ENCODE data around the gene CDS1.
A peak's percentile ranks its signal among the peaks of the same experiment; 100 is the strongest.

The CDS1 gene

DNA sequence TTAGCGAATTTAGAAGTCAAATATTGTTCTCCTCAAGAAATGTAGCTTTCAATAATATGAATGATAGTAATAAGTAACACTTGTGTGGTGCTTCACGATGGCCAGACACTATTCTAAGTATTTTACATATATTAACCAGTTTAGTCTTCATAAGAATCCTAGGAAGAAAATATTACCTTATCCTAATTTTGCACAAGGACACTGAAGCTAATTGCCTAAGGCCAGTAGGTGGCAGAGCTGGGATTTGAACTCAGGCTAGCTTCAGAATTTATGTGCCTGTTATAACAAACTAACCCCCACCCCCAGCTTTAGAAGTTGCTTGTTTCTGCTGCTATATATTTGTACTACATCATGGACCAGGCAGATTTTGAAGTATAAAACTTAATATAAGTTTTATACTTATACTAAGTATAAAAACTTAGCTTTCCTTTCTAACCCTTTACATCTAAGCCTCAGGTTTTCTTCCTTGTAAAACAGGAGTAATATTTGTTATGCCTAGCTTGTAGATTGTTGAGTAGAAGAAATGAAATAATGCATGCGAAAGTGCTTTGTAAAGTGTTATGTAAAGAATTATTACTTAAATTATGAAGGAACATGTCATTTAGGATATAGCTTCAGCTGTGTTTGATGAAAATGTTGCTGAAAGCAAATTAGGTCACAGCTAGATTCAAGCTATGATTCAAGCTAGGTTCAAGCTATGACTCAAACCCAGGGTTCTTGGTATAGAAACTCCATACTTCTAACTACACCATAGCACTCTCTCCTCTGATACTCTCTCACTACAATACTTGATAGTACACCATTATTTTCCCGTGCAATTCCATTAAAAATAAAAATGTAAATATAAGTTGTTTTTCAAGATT is 4.2 kb upstream of the CDS1 start:
- Mint-ChIP-seq H3K36me3 (ENCODE audit: insufficient read depth) (no peaks in the 10 kb centered on the region), H3K9me3 (peaks cover 6% of the 10 kb centered on the region), H3K4me3 (no peak overlapping the region), H3K4me1 (peaks cover 9% of the 10 kb centered on the region), H3K27me3 (peaks cover 44% of the 10 kb centered on the region), H3K27ac (ENCODE audit: low read depth) (no peak overlapping the region)
- DNase-seq (ENCODE audit: low spot score in 2 of 2) (no peak), ATAC-seq (replicated peaks; ENCODE audit: extremely low read depth, poor library complexity, severe bottlenecking) (no peak)

DNA sequence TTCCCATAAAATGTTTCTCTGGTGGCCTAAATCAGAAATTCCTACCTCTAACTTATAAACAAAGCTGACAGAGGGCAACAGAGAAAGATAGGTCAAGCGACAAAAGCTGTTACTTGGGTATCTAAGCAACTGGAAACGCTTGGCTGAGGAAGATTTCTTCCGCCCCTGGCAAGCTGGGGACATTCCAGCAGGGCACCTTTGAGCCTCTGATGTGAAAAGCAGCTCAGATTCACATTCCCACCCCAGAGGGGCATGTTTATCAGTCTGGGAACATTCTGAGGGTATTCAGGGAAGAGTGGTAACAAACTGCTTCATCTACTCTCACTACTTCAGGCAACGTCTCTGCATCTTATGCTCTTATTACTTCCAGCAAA is 3.5 kb upstream of the CDS1 start:
- H3K4me1 Mint-ChIP-seq = peaks cover 14% of the 10 kb centered on the region
- H3K4me3 Mint-ChIP-seq = no peak overlapping the region
- DNase-seq (ENCODE audit: low spot score in 2 of 2) (no peak), ATAC-seq (replicated peaks; ENCODE audit: extremely low read depth, poor library complexity, severe bottlenecking) (no peak)
- H3K27ac Mint-ChIP-seq (ENCODE audit: low read depth) = no peak overlapping the region
- peaks cover 46% of the 10 kb centered on the region for H3K27me3 Mint-ChIP-seq
- H3K36me3 Mint-ChIP-seq (ENCODE audit: insufficient read depth) = no peaks in the 10 kb centered on the region
- H3K9me3 Mint-ChIP-seq = peaks cover 6% of the 10 kb centered on the region

DNA sequence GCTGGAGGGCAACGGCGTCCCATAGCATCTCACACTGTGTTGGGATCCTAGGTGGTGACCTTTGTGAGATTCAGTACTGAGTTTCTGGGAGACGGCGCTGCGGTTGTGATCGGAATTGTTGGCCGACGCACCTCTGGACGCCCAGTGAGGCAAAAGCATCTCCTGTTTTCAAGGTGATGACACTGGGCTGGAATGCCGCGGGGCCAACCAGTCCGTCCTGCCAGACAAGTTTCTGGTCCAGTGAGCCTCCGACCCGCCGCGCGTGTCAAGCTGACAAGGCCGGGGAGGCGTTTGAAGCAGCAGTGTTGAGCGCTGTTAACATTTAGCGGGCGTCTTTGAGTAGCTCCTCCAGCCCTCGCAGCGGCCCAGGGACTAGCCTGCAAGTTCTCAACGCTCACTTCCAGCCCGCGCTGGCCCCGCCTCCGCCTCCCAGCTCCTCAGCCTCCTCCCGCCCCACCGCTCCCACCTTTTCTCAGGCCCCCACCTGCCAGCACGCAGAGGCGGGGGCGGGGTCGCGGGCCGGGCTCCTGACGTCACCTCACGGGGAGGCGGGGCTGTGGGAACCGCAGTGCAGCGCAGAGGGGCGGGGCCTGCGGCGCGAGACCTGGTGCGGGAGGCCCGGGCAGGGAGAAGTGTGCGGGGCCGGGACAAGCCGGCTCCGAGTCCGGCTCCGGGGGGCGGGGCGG is 482 bp upstream of the CDS1 start:
- peak; percentile 61 for ATAC-seq (replicated peaks; ENCODE audit: extremely low read depth, poor library complexity, severe bottlenecking)
- Mint-ChIP-seq H3K27me3 (peaks cover 66% of the 10 kb centered on the region), H3K36me3 (ENCODE audit: insufficient read depth) (peaks cover 1% of the 10 kb centered on the region), H3K4me1 (peaks cover 14% of the 10 kb centered on the region), H3K9me3 (peaks cover 10% of the 10 kb centered on the region), H3K27ac (ENCODE audit: low read depth) (no peak overlapping the region), H3K4me3 (peak overlapping the region; percentile 77)
- DNase-seq (ENCODE audit: low spot score in 2 of 2) = peak; percentile 65 to 78

DNA sequence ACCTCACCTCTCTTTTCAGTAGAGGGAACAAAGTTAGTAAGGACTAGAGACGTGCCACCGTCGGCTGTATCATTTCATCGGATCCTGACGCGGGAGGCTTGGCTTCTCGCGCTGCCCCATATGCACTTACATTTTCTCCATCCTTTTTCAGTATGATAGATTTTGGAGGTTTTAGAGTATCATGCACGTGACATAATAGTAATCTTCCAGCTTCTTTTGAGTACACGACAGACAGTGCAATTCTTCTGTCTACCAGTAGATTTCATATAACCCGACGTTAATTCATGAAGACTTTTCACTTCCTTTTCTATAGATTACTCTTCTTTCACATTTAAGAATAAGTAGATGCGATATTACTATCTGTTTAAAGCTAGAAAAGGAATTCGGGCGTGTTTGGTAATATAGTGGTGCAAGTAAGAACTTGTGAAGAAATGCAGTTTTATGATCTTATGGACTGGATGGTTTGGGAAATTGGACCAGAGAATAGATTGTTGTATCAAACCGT is 1.0 kb downstream of the CDS1 start:
- H3K4me1 Mint-ChIP-seq = peaks cover 14% of the 10 kb centered on the region
- H3K9me3 Mint-ChIP-seq = peaks cover 11% of the 10 kb centered on the region
- peak overlapping the region; percentile 77 for H3K4me3 Mint-ChIP-seq
- DNase-seq (ENCODE audit: low spot score in 2 of 2) = no peak
- H3K27me3 Mint-ChIP-seq = peaks cover 70% of the 10 kb centered on the region
- H3K27ac Mint-ChIP-seq (ENCODE audit: low read depth) = no peak overlapping the region
- no peak for ATAC-seq (replicated peaks; ENCODE audit: extremely low read depth, poor library complexity, severe bottlenecking)
- H3K36me3 Mint-ChIP-seq (ENCODE audit: insufficient read depth) = peaks cover 1% of the 10 kb centered on the region

DNA sequence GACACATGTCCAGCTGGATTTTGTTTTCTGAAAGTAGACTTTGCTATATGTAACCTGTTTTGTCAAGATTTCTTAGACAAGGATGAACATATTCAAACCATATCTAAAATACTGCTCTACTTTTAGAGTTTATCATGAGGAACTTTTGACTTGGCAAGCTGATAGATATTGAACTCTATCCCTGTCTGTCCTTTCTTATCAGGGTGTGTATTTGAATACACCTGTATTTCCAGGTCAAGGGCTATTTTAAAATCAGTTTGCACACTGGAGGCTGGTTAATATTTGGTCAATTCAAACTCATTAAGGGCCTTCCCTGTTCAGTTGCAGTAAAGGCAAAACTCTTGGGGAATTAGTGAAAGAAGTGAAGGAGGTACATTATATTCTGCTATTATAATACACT is 2.3 kb downstream of the CDS1 start:
- ATAC-seq (replicated peaks; ENCODE audit: extremely low read depth, poor library complexity, severe bottlenecking) = no peak
- Mint-ChIP-seq H3K27me3 (peaks cover 58% of the 10 kb centered on the region), H3K4me3 (no peak overlapping the region), H3K9me3 (peaks cover 11% of the 10 kb centered on the region), H3K36me3 (ENCODE audit: insufficient read depth) (peaks cover 1% of the 10 kb centered on the region), H3K27ac (ENCODE audit: low read depth) (no peak overlapping the region), H3K4me1 (peaks cover 14% of the 10 kb centered on the region)
- no peak for DNase-seq (ENCODE audit: low spot score in 2 of 2)

DNA sequence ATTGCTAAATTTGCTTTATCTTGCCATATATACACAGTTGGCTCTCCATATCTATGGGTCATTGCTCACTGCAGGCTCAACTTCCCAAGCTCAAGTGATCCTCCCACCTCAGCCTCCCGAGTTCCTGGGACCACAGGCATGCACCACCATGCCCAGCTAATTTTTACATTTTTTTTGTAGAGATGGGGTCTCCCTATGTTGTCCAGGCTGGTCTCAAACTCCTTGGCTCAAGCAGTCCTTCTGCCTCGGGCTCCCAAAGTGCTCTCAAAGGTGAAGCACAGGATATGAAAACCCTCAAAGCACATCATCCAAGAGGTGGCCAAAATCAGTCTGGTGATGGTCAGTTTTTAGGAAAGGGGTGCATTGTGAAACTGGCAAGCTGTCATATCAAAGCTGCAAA is 11.8 kb downstream of the CDS1 start:
- no peak overlapping the region for H3K4me3 Mint-ChIP-seq
- DNase-seq (ENCODE audit: low spot score in 2 of 2) (no peak), ATAC-seq (replicated peaks; ENCODE audit: extremely low read depth, poor library complexity, severe bottlenecking) (no peak)
- H3K36me3 Mint-ChIP-seq (ENCODE audit: insufficient read depth) = no peaks in the 10 kb centered on the region
- H3K27me3 Mint-ChIP-seq = no peaks in the 10 kb centered on the region
- no peak overlapping the region for H3K27ac Mint-ChIP-seq (ENCODE audit: low read depth)
- no peaks in the 10 kb centered on the region for H3K9me3 Mint-ChIP-seq
- no peaks in the 10 kb centered on the region for H3K4me1 Mint-ChIP-seq

DNA sequence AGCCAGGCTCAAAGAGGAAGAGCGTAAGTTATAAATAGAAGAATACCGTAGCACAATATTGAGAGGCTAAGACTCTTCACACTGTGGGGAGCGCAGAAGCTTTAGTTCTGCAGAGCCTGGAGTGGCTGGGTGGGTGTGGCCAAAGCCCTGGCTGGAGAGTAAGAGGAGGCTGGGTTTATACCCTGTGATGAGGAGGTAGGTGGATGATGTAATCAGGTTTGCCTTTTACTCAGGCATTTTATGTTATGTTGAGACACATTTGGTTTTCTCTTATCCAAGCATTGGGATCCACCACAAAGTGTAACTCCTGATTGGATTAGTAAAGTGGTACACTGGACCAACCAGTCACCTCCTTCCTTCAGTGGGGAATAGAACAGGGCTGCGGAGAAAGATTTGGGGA is 13.9 kb downstream of the CDS1 start:
- H3K27me3 Mint-ChIP-seq = no peaks in the 10 kb centered on the region
- no peaks in the 10 kb centered on the region for H3K9me3 Mint-ChIP-seq
- DNase-seq (ENCODE audit: low spot score in 2 of 2) (no peak), ATAC-seq (replicated peaks; ENCODE audit: extremely low read depth, poor library complexity, severe bottlenecking) (no peak)
- H3K36me3 Mint-ChIP-seq (ENCODE audit: insufficient read depth) = peaks cover 1% of the 10 kb centered on the region
- H3K27ac Mint-ChIP-seq (ENCODE audit: low read depth) = no peak overlapping the region
- no peak overlapping the region for H3K4me3 Mint-ChIP-seq
- no peaks in the 10 kb centered on the region for H3K4me1 Mint-ChIP-seq

DNA sequence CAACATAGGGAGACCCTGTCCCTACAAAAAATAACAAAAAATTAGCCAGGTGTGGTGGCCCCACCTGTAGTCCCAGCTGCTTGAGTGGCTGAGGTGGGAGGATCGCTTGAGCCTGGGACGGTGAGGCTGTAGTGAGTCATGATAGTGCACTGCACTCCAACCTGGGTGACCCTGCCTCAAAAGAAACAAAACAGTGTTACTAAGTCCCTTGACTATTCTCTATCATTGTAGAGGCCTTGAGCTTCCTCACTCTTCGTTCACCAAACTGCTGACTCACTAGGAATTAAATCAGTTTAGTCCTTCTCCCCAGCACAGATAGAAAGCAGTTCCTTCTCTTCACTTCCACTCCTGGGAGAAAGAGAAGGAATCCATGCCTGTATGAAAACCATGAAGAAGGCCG is 14.5 kb downstream of the CDS1 start:
- ATAC-seq (replicated peaks; ENCODE audit: extremely low read depth, poor library complexity, severe bottlenecking) (no peak), DNase-seq (ENCODE audit: low spot score in 2 of 2) (no peak)
- peaks cover 1% of the 10 kb centered on the region for H3K36me3 Mint-ChIP-seq (ENCODE audit: insufficient read depth)
- H3K4me3 Mint-ChIP-seq = no peak overlapping the region
- no peaks in the 10 kb centered on the region for H3K9me3 Mint-ChIP-seq
- H3K27me3 Mint-ChIP-seq = no peaks in the 10 kb centered on the region
- H3K4me1 Mint-ChIP-seq = no peaks in the 10 kb centered on the region
- no peak overlapping the region for H3K27ac Mint-ChIP-seq (ENCODE audit: low read depth)

DNA sequence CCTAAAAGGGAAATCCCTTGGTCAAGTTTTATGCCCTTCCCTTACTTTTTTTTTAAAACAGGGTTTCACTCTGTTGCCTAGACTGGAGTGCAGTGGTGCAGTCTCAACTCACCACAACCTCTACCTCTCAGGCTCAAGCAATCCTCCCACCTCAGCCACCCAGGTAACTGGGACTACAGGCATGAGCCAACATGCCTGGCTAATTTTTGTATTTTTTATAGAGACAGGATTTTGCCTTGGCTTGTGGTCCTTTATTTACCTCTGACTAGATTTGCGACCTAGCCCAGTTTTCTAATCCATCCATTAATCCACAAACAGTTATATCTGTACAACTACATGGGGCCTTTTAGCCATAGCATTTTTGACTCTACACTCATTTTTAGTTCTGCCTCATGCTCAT is 23.7 kb downstream of the CDS1 start:
- no peak for ATAC-seq (replicated peaks; ENCODE audit: extremely low read depth, poor library complexity, severe bottlenecking)
- Mint-ChIP-seq H3K36me3 (ENCODE audit: insufficient read depth) (peaks cover 1% of the 10 kb centered on the region), H3K27ac (ENCODE audit: low read depth) (no peak overlapping the region), H3K27me3 (no peaks in the 10 kb centered on the region), H3K4me1 (no peaks in the 10 kb centered on the region), H3K4me3 (no peak overlapping the region), H3K9me3 (no peaks in the 10 kb centered on the region)
- no peak for DNase-seq (ENCODE audit: low spot score in 2 of 2)

DNA sequence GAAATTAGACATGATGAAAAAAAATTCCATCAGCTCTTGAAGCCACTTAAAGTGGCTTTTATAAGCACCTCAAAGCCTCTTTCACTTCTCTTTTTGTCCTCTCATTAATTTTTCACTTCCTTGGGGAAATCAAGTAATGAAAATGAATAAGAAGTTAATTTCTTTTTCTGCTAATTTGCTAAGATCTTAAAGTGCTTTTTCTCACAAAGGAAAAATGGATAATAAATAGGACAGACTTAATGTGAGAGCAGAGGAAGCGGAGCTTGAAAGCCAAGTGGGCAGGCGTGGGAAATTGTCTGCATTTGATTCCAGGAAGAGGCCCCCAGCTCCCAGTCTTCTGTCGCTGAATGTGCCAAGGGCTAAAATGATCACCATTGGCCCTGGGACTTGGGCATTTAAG is 28.6 kb downstream of the CDS1 start:
- DNase-seq (ENCODE audit: low spot score in 2 of 2) = no peak
- Mint-ChIP-seq H3K4me3 (no peak overlapping the region), H3K27ac (ENCODE audit: low read depth) (no peak overlapping the region), H3K4me1 (no peaks in the 10 kb centered on the region), H3K27me3 (no peaks in the 10 kb centered on the region), H3K36me3 (ENCODE audit: insufficient read depth) (peaks cover 1% of the 10 kb centered on the region), H3K9me3 (no peaks in the 10 kb centered on the region)
- no peak for ATAC-seq (replicated peaks; ENCODE audit: extremely low read depth, poor library complexity, severe bottlenecking)

DNA sequence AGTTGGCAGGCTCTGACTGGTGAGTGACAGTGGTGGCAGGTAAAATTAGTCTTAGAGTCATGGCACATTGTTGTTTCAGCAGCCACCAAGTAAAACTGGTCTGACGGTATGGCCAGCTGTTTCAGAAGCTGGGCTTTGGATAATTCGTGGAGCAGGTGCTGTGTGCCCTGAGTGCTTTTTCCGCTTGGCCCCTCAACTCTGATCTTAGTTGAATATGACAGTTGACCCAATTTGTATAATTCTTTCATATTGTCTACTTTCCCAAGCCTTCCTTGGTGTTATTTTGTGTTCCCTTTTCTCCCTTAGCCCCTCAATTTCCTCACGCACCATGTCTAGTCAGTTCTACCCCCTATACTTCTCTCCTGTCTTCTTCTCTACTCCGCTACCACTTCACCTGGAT is 32.0 kb downstream of the CDS1 start:
- DNase-seq (ENCODE audit: low spot score in 2 of 2) (no peak), ATAC-seq (replicated peaks; ENCODE audit: extremely low read depth, poor library complexity, severe bottlenecking) (no peak)
- no peaks in the 10 kb centered on the region for H3K9me3 Mint-ChIP-seq
- no peaks in the 10 kb centered on the region for H3K27me3 Mint-ChIP-seq
- H3K36me3 Mint-ChIP-seq (ENCODE audit: insufficient read depth) = no peaks in the 10 kb centered on the region
- H3K27ac Mint-ChIP-seq (ENCODE audit: low read depth) = no peak overlapping the region
- no peak overlapping the region for H3K4me3 Mint-ChIP-seq
- no peaks in the 10 kb centered on the region for H3K4me1 Mint-ChIP-seq

DNA sequence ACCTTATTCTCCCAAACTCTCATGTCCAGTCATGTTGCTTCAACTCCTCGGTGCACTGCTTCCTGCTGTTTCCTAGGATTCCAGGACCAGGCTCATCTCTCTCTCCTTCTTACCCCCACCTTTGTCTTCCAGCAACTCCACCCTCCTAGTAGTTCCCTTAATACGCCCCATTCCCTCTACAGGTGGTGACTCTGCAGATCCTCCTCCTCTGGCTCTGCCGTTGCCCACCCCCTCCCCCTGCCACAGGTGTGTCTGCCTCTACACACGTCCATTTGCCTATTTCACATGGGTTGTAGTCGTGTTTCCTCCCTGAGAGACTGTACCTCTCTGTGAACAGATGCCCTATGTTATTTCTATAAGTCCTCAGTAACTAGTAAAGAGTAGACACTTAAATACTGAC is 32.4 kb downstream of the CDS1 start:
- DNase-seq (ENCODE audit: low spot score in 2 of 2) (no peak), ATAC-seq (replicated peaks; ENCODE audit: extremely low read depth, poor library complexity, severe bottlenecking) (no peak)
- Mint-ChIP-seq H3K36me3 (ENCODE audit: insufficient read depth) (no peaks in the 10 kb centered on the region), H3K27me3 (no peaks in the 10 kb centered on the region), H3K27ac (ENCODE audit: low read depth) (no peak overlapping the region), H3K4me3 (no peak overlapping the region), H3K4me1 (no peaks in the 10 kb centered on the region), H3K9me3 (no peaks in the 10 kb centered on the region)

DNA sequence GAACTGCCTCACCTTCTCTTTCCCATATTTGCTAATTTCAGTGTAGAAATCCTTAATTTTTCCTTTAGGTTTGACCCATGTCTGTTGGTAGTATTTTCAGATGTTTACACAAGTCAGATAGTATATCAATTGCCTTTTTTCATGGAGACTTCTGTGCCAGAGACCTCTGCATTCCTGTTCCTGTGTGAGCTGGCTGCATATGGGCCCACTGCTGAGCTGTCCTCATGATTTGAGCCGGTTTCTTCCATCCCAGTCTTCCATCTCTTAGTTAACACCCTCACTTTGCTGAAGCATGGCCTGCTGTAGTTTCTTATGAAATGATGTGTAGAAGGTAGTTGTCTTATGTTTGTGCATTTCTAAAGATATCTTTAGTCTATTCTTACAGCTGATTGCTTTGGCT is 40.0 kb downstream of the CDS1 start:
- H3K36me3 Mint-ChIP-seq (ENCODE audit: insufficient read depth) = no peaks in the 10 kb centered on the region
- no peak for DNase-seq (ENCODE audit: low spot score in 2 of 2)
- H3K4me1 Mint-ChIP-seq = no peaks in the 10 kb centered on the region
- no peaks in the 10 kb centered on the region for H3K9me3 Mint-ChIP-seq
- no peaks in the 10 kb centered on the region for H3K27me3 Mint-ChIP-seq
- H3K27ac Mint-ChIP-seq (ENCODE audit: low read depth) = no peak overlapping the region
- no peak overlapping the region for H3K4me3 Mint-ChIP-seq
- no peak for ATAC-seq (replicated peaks; ENCODE audit: extremely low read depth, poor library complexity, severe bottlenecking)

Measured in central memory CD8-positive, alpha-beta T cell (primary cell).